ENCODE measurements around the gene PHTF2.
"Not testable (repeated sequence)": the region's sequence is repeated elsewhere in the genome, so short reads cannot be mapped to it uniquely, and the experiment has no call there.

Gene PHTF2

DNA sequence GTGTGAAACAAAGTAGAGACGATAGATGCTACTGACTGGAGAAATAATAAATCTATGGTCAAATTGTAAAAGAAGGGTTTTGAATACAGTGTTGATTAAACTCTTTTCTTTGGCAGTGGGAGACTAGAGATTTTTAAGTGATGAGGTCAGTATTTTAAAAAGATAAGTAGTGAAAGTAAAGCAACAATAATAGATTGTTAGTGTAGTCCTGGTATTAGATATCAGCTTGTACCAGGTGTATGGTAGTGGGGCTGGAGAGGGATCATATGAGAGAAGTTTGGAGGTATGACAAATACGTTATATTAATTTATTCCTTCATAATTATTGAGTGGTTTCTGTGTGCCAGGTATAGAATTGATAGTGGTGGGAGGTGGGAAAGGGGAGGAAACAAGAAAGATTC, 25.2 kb downstream of the PHTF2 start:
- H3K4me3 ChIP-seq (ENCODE audit: low read length): no peak overlapping the region
- no peak for DNase-seq (ENCODE audit: low read depth, low spot score)

DNA sequence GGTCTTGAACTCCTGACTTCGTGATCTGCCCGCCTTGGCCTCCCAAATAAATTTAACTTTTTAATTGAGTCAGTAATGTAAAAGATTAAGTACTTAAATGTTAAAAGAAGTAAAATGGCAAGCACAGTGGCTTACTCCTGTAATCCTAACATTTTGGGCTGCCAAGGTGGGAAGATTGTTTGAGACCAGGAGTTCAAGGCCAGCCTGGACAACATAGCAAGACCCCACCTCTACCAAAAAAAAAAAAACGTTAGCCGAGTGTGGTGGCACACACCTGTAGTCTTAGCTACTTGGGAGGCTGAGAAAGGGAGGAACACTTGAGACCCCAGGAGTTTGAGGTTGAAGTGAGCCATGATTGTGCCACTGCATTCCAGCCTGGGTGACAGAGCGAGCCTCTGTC, 26.1 kb downstream of the PHTF2 start:
- no peak for DNase-seq (ENCODE audit: low read depth, low spot score)
- H3K4me3 ChIP-seq (ENCODE audit: low read length): no peak overlapping the region

DNA sequence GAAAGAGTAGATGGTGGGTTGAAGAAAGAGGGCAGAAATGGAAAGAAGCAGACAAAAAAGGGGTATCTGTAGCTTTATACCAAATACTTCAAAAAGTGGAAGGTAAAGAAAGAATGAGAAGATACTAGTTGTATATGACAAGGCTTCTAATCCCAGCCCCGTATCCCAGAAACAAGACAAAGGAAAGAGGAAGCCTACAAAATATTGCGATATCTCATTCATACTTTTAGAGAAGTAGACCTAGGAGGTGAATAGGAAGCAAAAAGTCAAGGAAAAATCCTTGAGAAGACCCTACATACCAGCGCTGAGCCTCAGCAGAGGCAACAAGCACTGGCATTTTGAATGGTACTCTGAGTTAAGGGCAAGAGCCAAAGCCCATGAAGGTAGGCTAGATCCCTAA, 26.6 kb downstream of the PHTF2 start:
- no peak overlapping the region for H3K4me3 ChIP-seq (ENCODE audit: low read length)
- DNase-seq (ENCODE audit: low read depth, low spot score): no peak

DNA sequence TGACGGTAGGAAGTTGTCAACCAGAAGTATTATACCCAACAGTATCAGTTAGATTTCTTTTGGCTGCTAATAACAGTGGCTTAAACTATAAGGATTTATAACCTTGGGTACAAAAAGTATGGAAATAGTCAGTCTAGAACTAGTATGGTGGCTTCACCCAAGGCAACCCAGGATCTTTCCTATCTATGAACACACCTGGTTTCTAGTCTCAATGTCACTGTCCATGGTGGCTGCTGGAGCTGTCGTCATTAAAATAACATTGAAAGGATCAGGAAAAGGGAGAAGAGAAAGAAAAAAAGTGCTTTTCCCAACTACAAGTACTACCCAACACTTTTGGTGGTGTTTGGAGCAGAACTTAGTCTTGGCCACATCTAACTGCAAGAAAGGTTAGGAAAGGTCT, 27.7 kb downstream of the PHTF2 start:
- no peak overlapping the region for H3K4me3 ChIP-seq (ENCODE audit: low read length)
- DNase-seq (ENCODE audit: low read depth, low spot score): no peak

DNA sequence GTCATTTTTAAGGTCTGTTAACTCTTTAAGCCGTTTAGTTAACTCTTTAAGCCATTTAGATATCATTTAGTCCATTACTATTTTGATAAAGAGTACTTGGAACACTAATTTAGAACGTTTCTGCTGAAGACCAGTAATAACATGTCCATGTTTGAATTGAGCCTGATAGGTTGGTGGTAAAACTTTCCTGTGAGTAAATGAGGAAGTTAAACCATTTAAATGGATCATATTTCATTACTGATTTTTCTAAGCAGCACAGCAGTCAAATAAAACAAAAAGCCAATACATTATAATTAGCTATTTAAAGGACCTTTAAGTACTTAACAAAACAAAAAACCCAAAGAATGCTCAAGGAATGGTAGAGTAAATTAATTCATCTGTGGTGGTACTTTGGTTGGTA, 29.4 kb downstream of the PHTF2 start:
- DNase-seq (ENCODE audit: low read depth, low spot score): no peak
- H3K4me3 ChIP-seq (ENCODE audit: low read length): no peak overlapping the region

DNA sequence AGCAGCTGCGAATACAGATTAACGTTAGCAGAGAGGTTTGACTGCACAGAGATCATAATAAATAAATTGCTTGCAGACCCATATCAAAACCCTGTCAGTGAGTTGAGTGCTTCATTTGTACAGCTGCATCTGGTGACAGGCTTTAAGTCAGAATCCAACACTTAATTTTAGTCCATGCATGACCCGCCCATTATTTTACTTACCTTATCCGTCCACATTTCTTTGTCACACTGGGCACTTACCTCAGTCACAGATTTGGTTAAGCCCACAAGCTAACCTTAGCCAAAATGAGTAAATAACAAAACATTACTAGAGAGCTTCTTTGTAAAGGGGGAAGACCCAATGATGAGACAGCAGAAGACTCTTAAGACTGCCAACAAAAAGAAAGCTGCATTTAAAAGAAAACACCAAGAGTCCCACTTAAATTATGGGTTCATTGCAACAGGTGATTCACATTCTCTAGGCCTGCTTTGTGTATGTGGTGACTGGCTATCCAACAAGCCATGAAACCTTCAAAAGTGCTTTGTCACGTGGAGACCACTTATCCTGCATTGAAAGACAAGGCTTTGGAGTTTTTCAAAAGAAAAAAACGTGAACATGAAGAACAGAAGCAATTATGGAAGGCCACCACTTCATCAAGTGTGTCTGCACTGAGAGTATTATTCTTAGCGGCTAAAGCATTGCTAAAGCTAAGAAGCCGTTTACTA, 32.2 kb downstream of the PHTF2 start:
- H3K4me3 ChIP-seq (ENCODE audit: low read length): no peak overlapping the region
- no peak for DNase-seq (ENCODE audit: low read depth, low spot score)

DNA sequence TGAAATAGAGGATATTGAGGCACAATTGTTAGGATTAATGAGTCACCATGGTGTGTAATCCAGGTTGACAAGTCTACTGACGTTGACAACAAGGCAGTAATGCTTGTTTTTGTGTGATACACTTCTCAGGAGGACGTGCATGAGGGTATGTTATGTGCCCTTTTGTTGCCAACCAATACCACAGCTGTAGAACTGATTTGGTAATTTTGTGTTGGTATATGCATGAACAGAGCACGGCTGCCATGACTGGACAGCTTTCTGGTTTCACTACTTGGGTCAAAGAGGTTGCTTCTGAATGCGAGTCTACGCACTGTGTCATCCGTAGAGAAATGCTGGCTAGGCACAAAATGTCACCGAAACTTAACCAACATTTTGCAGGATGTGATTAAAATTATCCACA, 32.9 kb downstream of the PHTF2 start:
- H3K4me3 ChIP-seq (ENCODE audit: low read length): no peak overlapping the region

DNA sequence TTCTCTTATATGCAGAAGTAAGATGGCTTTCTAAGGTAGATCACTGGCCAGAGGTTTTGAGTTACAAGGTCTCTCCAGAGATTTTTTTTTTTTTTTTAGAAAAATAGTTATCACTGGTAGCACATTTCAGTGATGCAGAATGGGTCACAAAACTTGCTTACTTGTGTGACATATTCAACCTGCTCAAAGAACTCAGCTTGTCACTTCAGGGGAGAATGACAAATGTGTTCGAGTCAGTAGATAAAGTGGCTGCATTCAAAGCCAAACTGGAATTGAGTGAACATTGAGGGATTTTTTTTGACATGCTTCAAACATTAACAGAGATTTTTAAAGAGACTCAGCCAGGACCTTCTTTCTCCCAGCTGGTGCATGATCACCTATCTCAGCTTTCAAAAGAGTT, 33.4 kb downstream of the PHTF2 start:
- no peak for DNase-seq (ENCODE audit: low read depth, low spot score)

More for the DNA sequence above, 32.9 kb downstream of the PHTF2 start:
- no peak for DNase-seq (ENCODE audit: low read depth, low spot score)

DNA sequence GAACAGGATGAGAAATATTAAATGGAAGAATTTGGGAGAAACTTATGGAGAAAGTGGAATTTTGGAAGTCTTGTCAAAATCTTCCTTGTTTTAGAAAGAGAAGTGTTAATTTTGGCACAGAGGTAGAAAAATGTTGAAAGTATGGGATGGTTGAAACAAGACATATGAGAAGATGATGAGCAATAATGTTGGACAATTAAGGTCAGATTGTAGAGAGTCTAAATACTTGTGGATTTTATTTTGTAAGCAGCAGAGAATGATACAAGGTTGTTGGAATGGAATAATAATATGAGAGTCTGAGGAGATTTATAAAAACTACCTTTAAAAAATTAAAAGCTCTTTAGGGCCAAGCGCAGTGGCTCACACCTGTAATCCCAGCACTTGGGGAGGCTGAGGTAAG, 34.6 kb downstream of the PHTF2 start:
- no peak overlapping the region for H3K4me3 ChIP-seq (ENCODE audit: low read length)
- no peak for DNase-seq (ENCODE audit: low read depth, low spot score)

More for the DNA sequence above, 33.4 kb downstream of the PHTF2 start:
- no peak overlapping the region for H3K4me3 ChIP-seq (ENCODE audit: low read length)

DNA sequence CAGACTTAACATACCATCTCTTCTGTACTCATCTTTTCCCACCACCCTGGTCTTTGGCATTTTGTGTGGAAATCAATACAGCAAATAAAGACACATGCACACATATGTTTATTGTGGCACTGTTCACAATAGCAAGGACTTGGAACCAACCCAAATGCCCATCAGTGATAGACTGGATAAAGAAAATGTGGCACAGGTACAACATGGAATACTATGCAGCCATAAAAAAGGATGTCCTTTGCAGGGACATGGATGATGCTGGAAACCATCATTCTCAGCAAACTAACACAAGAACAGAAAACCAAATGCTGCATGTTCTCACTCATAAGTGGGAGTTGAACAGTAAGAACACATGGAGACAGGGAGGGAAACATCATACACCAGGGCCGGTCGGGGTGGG, 37.9 kb downstream of the PHTF2 start:
- H3K4me3 ChIP-seq (ENCODE audit: low read length); DNase-seq (ENCODE audit: low read depth, low spot score): not testable (repeated sequence)

DNA sequence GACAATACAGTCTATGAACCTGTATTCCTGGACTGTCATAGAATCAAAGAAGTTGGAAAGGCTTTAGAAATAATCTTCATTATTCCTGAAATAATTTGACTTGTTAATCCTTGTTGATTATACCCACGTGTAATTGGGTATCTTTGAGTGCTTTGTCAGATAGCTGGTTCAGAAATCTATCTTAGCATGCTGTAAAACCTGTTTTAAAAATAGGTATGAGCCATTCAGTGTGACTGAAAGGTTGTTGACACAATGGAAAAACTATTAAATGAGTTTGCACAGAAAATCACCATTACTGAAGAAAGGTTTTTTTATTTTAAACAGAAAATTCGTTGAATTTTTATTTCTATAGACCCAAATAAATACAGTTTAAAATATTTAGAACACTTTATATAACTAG, 38.7 kb downstream of the PHTF2 start:
- no peak for DNase-seq (ENCODE audit: low read depth, low spot score)
- no peak overlapping the region for H3K4me3 ChIP-seq (ENCODE audit: low read length)

DNA sequence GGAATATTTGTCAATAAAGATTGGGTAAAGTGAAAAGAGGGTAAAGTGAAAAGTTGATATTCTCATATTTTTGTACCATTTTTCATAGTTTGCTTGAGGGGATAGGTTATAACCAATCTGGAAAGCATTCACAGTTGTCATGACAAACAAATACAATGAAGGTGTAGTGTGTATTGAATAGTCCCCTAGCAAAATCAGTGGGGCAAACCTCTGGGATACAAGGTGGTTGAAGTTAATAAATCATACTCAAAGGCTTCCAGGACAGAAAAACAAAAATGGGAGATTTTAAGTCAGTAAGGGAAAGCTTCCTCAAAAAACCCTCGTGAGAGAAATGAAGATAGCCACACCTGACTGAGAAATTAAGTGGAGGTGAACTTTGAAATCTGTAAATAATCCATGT, 39.4 kb downstream of the PHTF2 start:
- H3K4me3 ChIP-seq (ENCODE audit: low read length): no peak overlapping the region
- DNase-seq (ENCODE audit: low read depth, low spot score): no peak

DNA sequence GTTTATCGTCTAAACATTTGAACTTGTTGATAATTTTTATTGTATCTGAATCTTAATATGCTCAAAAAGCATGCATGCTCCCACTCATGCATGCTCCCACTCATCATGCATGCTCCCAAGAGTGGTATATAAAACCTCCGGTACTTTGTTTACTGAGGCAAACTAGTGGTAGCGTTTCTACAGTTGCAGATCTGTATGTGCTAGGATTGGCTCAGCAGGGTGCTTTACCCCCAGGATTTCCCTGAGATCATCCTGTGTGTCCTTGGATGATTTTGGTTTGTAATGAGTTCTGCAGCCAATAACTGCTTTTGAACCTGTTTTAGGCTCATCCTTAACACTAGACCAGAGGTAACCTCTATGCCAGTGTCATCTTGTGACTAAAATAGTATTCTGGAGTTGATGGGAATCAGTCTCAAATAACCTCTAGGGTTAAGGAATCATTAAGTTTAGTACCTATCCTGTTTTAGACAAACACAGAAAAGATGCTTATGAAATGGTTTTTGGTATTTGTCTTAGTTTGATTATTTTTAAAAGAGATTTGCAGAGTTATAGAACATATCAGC, 40.4 kb downstream of the PHTF2 start:
- no peak for DNase-seq (ENCODE audit: low read depth, low spot score)
- no peak overlapping the region for H3K4me3 ChIP-seq (ENCODE audit: low read length)

DNA sequence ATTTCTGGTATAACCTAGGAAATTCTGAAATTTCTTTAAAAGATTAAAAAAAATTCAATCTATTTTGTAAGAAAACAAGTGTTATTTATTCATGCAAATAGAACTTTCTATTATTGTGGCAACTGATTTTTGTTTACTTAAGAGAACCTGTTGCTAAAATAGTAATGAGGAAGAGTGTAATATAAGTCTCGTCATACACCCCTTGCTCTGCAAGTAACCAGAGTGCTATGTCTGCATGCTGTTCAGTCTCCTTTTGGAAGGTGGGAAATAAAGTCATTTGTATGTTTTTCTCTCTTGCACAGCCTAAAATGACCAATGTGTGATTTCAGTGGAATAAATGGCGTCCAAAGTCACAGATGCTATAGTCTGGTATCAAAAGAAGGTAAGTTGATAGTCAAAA, 41.3 kb downstream of the PHTF2 start:
- no peak for DNase-seq (ENCODE audit: low read depth, low spot score)
- H3K4me3 ChIP-seq (ENCODE audit: low read length): no peak overlapping the region

DNA sequence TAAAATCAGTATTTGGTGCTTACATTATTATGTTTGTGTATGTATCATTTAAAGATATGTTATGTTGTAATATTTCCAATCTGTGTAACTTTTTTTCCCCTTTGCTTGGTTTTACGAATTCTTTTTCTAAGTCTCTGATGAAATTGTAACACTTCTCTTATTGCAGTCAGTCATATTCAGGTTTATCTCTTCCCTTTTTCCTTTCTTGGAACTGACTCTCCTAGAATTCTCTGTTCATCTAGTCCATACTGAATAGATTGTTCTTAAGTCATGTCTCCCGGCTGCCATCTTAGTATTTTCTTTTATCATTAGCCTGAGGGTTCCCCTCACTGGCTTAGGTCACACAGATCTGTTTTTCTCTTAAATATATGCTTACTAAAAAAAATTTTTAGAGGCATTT, 44.6 kb downstream of the PHTF2 start:
- no peak overlapping the region for H3K4me3 ChIP-seq (ENCODE audit: low read length)
- DNase-seq (ENCODE audit: low read depth, low spot score): no peak

DNA sequence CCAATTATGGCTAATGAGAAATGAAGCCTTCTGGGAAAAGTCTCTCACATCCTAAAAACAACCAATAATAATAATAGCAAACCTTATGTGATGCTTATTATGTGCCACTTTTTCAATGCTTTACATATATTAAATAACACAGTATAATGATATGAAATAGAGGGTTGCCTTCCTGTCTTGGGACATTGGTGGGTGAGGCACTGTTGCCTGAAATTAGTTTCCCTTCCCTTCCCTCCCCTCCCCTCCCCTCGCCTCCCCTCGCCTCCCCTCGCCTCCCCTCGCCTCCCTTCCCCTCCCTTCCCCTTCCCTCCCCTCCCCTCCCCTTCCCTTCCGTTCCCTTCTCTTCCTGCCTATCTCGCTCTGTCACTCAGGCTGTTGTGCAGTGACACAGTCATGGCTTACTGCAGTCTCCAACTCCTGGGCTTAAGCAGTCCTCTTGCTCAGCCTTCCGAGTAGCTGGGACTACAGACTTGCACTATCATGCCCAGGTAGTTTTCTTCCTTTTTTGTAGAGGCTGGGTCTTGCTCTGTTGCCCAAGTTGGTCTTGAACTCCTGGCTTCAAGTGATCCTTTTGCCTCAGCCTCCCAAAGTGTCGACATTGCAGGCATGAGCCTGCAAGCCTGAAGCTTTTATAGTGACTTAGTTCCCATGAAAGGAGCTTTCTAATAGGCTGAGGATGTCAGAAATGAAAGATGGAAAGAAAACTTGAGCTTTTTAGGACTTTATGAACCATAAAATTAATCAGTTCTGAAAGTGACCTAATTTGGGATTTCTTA, 47.9 kb downstream of the PHTF2 start:
- H3K4me3 ChIP-seq (ENCODE audit: low read length): no peak overlapping the region
- no peak for DNase-seq (ENCODE audit: low read depth, low spot score)

DNA sequence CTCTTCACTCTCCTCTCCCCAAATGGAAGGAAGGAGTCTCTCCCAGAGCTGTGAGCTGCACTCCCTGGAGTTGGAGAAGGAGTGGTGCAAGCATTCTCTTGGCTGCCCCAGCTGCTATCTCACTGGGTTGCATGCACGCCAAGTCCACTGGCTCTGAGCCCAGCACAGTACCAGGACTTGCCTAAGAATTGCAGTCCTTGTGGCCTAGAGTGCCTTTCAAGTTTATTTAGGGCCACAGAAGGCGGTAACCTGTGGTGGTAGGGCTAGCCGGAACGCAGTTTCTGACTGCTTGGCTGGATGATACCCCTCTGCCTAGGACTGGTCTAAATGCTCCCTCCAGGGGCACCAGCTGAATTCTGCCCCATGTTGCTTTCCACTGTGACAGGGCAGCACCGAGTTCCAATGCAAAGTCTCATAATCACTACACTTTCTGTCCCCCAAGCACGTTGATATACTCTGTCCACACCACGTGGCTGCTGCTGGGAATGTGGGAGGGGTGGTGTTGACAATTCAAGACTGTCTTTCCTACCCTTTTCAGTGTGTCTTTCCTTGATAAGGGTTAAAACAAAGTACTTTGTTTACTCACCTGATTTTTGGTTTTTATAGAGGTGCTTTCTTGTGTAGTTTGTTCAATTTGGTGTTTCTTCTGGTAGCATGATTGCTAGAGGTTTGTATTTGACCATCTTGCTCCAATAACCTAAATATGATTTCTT, 57.0 kb downstream of the PHTF2 start:
- no peak for DNase-seq (ENCODE audit: low read depth, low spot score)
- no peak overlapping the region for H3K4me3 ChIP-seq (ENCODE audit: low read length)

DNA sequence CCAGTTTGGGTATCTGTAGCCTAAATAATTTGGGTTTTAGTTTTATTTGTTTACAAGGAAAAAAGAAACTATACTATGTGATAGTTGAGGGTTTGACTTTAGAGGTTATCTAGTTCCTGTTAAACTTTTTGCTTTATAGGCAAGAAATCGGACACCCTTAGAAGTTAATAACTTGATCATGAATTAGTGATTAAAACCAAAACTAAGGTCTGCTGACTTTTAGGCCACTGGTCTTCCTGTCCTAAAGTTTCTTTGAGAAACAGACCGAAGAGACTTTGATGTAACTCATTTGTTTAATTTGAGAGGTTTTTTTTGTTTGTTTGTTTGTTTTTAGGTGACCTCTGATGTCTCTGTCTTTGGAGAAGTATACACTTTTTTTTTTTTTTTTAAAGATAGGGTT, 59.7 kb downstream of the PHTF2 start:
- DNase-seq (ENCODE audit: low read depth, low spot score): no peak
- H3K4me3 ChIP-seq (ENCODE audit: low read length): no peak overlapping the region

DNA sequence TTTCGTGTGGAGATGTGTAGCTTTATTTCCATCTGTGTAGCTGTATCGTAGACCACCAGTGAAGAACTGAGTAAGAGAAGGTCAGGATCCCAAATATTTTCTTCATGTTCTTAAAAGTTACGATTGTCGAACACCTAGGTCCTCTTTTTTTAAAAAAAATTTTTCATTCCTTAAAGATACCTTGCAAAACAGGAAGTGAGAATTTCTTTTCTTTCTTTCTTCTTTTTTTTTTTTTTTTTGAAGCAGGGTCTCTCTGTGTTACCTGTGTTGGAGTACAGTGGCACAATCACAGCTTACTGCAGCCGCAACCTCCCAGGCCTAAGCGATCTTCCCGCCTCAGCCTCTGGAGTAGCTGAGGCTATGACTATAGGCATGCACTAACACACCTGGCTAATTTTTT, 60.8 kb downstream of the PHTF2 start:
- no peak for DNase-seq (ENCODE audit: low read depth, low spot score)
- no peak overlapping the region for H3K4me3 ChIP-seq (ENCODE audit: low read length)

DNA sequence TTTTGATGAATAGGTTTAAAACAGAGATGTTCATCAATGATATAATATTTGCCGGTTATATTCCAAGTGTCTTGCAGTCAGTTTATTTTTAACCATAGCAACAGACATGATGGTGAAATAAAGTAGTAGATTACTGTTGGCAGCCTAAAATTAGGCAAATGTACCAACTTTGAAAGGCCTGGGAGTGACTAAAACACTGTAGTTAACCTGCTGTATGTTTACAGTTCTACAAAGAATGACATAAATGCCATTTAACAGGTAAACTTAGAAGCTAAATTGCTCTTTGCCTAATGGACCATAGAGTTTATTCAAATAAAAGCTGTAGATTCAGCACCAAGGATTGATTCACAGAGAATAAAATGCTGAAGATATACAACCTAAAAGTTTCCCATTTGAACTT, 64.1 kb downstream of the PHTF2 start:
- no peak overlapping the region for H3K4me3 ChIP-seq (ENCODE audit: low read length)

More for the DNA sequence above, 64.1 kb downstream of the PHTF2 start:
- DNase-seq (ENCODE audit: low read depth, low spot score): no peak

All from Jurkat, Clone E6-1 (cell line).